Measurements from ENCODE around the gene HS6ST3. TPM values are rescaled to one million over a fixed set of nuclear protein-coding genes. Genes with fewer than 3 reads are reported as not detected.

The HS6ST3 gene
- total and polyA plus RNA-seq, 12 donors = 2.1 to 27.1 (median 6.2) TPM

- 84 to 93% (median 86%) methylated on average over 8 of the region's 8 CpGs for WGBS, 4 donors
- Histone ChIP-seq H3K27ac (no peak overlapping the region), H3K27me3 (no peaks in the 10 kb centered on the region), H3K4me1 (replicated peaks in 1 of 2) (no peaks in the 10 kb centered on the region), H3K4me3 (no peak overlapping the region), H3K36me3 (replicated peaks in 1 of 2) (no peaks in the 10 kb centered on the region), H3K9me3 (replicated peaks in 1 of 3) (peaks cover 0 to 8% (median 0%) of the 10 kb centered on the region in 3 donors)
- DNase-seq = no peak
- no peak for TF ChIP-seq CTCF (IDR thresholded peaks at IDR 0.05)
- no peak for TF ChIP-seq POLR2A (IDR thresholded peaks at IDR 0.05)
- intact Hi-C loops (cut with DNase I) = no loop called here
These were observed 556.8 kb downstream of the HS6ST3 start for GRCh38 chr13:96646515-96647211.

- H3K36me3 ChIP-seq (replicated peaks in 1 of 2) = no peaks in the 10 kb centered on the region
- no peak for TF ChIP-seq CTCF (IDR thresholded peaks at IDR 0.05)
- no peak for TF ChIP-seq POLR2A (IDR thresholded peaks at IDR 0.05)
- 69 to 79% (median 73%) methylated on average over 3 of the region's 3 CpGs for WGBS, 4 donors
- H3K27ac ChIP-seq = no peak overlapping the region
- intact Hi-C loops (cut with DNase I) = no loop called here
- no peaks in the 10 kb centered on the region for H3K4me1 ChIP-seq (replicated peaks in 1 of 2)
- no peaks in the 10 kb centered on the region for H3K9me3 ChIP-seq (replicated peaks in 1 of 3)
- H3K27me3 ChIP-seq = no peaks in the 10 kb centered on the region
- DNase-seq = no peak
- H3K4me3 ChIP-seq = no peak overlapping the region
These were observed 560.5 kb downstream of the HS6ST3 start for GRCh38 chr13:96650301-96650886.

- Histone ChIP-seq H3K4me1 (replicated peaks in 1 of 2) (no peaks in the 10 kb centered on the region), H3K36me3 (replicated peaks in 1 of 2) (no peaks in the 10 kb centered on the region), H3K9me3 (replicated peaks in 1 of 3) (no peaks in the 10 kb centered on the region), H3K4me3 (no peak overlapping the region), H3K27ac (no peak overlapping the region), H3K27me3 (no peaks in the 10 kb centered on the region)
- WGBS, 4 donors = 28 to 43% (median 35%) methylated on average over 1 of the region's 1 CpG
- DNase-seq = no peak
- intact Hi-C loops (cut with DNase I) = no loop called here
- no peak for TF ChIP-seq POLR2A (IDR thresholded peaks at IDR 0.05)
- TF ChIP-seq CTCF (IDR thresholded peaks at IDR 0.05) = no peak
These were observed 561.7 kb downstream of the HS6ST3 start for GRCh38 chr13:96651598-96651997.

- no peaks in the 10 kb centered on the region for H3K36me3 ChIP-seq (replicated peaks in 1 of 2)
- intact Hi-C loops (cut with DNase I) = no loop called here
- H3K4me3 ChIP-seq = no peak overlapping the region
- no peak for DNase-seq
- no peaks in the 10 kb centered on the region for H3K4me1 ChIP-seq (replicated peaks in 1 of 2)
- TF ChIP-seq CTCF (IDR thresholded peaks at IDR 0.05) (no peak), POLR2A (IDR thresholded peaks at IDR 0.05) (no peak)
- H3K27me3 ChIP-seq = no peaks in the 10 kb centered on the region
- H3K9me3 ChIP-seq (replicated peaks in 1 of 3) = no peaks in the 10 kb centered on the region
- H3K27ac ChIP-seq = no peak overlapping the region
These were observed 562.6 kb downstream of the HS6ST3 start for GRCh38 chr13:96652506-96652905.

All from adrenal gland (tissue), 12 donors.